GM18870 (cell line): Measurements from ENCODE around the gene BTG1.
A peak's percentile ranks its signal among the peaks of the same experiment; 100 is the strongest.

Source experiments
- ATAC-seq: cut with Tn5 transposase; IDR thresholded peaks from one replicate; pipeline ENCODE4 v1.9.1; 2021; ENCODE audit warnings: moderate library complexity; ENCODE audit not compliant: unreplicated experiment

The BTG1 gene

GRCh38 chr12:92105110-92105509 lies 40.5 kb downstream of the BTG1 start:
- no peak for ATAC-seq

GRCh38 chr12:92102606-92103005 lies 43.0 kb downstream of the BTG1 start:
- no peak for ATAC-seq

GRCh38 chr12:92098594-92099380 lies 46.9 kb downstream of the BTG1 start:
- no peak for ATAC-seq

- no peak for ATAC-seq
Observed at GRCh38 chr12:92096346-92097136, 49.1 kb downstream of the BTG1 start.

- no peak for ATAC-seq
Observed at GRCh38 chr12:92094751-92095161, 50.9 kb downstream of the BTG1 start.

GRCh38 chr12:92094301-92094700 lies 51.3 kb downstream of the BTG1 start:
- peak; percentile 64 for ATAC-seq
